GM12865 (cell line): ENCODE data around the gene BSG.

ENCODE experiments used
- DNase-seq: peaks from one replicate; pipeline ENCODE4 v3.0.0; 2010; ENCODE audit warnings: low read depth
- H3K4me3 ChIP-seq: 2 replicates; pipeline ENCODE4 v1.5.1; 2011; ENCODE audit warnings: mild to moderate bottlenecking, low read depth, low read length, control low read depth
- CTCF ChIP-seq: IDR thresholded peaks from 2 replicates; pipeline ENCODE4 v1.5.1; 2011; ENCODE audit warnings: low read length, control low read depth, low read depth, inconsistent platforms; ENCODE audit not compliant: insufficient read depth; ENCODE audit errors: missing control alignments

Gene BSG

GRCh38 chr19:572140-572742, at the start of gene BSG:
BSG (plus strand) TSS chr19:572596; CDS start chr19:572635, 39 bp downstream.
- H3K4me3 ChIP-seq, result peak within 1 kb of the TSS; percentile 81
- no peak for TF ChIP-seq CTCF
- peak; percentile 99 for DNase-seq

GRCh38 chr19:522726-523125, 49.7 kb upstream of the BSG start:
- no peak for TF ChIP-seq CTCF
- no peak for DNase-seq
- no peak overlapping the region for H3K4me3 ChIP-seq

GRCh38 chr19:524062-524674, 48.2 kb upstream of the BSG start:
- TF ChIP-seq CTCF, result no peak
- H3K4me3 ChIP-seq, result no peak overlapping the region
- no peak for DNase-seq

GRCh38 chr19:525029-525428, 47.4 kb upstream of the BSG start:
- no peak for TF ChIP-seq CTCF
- H3K4me3 ChIP-seq, result no peak overlapping the region
- no peak for DNase-seq

- no peak for TF ChIP-seq CTCF
- DNase-seq, result no peak
- H3K4me3 ChIP-seq, result no peak overlapping the region
Measured at GRCh38 chr19:525857-526419, 46.5 kb upstream of the BSG start.

GRCh38 chr19:530134-531008, 42.0 kb upstream of the BSG start:
- peak overlapping the region; percentile 69 for H3K4me3 ChIP-seq
- no peak for DNase-seq
- TF ChIP-seq CTCF, result no peak
